NCI-H146 (cell line): Measurements from ENCODE around the gene PTGER3.
"Not testable (repeated sequence)": the region's sequence is repeated elsewhere in the genome, so short reads cannot be mapped to it uniquely, and the experiment has no call there.

Experiments
- DNase-seq: peaks from one replicate; lab custom pipeline; 2025; lab: John Stamatoyannopoulos, UW

PTGER3 gene

DNA sequence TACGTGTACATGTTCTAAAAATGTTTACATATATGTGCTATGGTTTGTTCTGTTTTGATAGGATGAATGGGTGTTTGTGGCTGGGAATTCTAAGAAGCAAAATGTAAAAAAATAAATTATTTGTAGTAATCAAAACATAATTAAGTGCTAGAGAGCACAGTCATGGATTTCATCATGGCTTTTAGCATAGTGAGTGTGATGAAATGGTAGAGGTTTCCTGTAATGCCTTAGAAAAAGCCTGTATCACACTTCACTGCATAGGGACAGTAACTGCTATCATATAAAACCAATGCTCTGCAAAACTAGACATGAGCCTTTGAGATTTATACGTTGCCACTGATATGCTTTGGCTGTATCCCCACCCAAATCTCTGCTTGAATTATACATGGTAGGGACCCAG lies 99.8 kb downstream of the PTGER3 start:
- DNase-seq = no peak

DNA sequence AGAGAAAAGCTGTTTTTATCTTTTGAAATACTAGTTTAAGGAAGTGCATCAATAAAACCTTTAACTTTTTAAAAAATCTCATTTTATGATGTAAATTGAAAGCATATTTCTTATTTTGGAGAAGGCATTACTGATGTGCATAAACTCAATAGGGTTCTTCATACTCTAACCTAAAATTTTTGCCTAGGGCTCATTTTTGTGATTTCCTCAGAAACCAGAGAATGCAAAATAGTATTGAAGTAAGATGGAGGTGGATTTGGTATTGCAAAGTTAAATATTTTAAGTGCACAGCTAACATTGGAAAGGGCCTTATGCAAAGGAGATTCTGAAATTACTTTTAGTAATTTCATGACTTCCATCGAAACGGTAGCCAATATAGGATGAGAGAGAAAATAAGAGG lies 101.9 kb downstream of the PTGER3 start:
- no peak for DNase-seq

DNA sequence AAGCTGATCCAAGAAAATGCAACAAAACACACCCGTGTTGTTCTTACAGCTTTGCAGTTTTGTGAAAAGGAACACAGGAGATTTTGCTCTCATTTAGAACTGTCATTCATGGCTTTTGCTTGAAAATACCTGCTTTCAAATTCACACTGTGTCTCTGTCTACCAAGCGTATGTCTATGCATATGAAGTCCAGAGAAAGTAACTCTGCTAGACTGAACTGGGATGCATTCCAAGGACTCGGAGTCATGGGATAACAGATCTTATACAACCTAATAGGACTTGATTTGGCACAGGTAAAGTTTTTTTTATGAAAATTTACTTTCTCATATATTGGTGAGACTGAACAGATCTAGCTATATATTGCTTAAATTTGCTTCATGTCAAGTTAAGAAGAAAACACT lies 102.4 kb downstream of the PTGER3 start:
- DNase-seq = no peak

DNA sequence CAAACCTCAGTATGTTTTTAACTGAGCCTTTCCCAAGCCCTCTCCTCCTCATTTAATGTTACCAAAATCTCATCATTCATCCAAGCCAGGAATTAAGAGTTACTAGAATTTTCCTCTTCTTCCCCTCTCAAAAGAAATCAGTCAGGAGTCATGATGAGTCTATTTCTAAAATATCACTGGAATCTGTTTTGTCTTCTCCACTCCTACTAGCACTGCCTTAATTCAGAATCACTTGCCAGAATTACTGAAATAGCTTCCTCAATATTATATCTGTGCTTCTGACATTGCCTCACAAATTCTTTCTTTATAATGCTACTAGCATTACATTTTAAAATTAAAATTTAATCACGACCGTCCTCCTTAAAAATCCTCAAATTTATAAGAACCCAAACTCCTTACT lies 106.1 kb downstream of the PTGER3 start:
- DNase-seq = no peak

DNA sequence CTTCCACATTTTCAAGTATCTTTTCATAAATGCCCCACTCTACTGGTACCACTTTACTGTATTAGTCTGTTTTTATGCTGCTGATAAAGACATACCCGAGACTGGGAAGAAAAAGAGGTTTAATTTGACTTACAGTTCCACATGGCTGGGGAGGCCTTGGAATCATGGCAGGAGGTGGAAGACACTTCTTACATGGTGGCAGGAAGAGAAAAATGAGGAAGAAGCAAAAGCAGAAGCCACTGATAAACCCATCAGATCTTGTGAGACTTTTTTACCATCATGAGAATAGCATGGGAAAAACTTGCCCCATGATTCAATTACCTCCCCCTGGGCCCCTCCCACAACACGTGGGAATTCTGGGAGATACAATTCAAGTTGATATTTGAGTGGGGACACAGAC lies 107.2 kb downstream of the PTGER3 start:
- not testable (repeated sequence) for DNase-seq

DNA sequence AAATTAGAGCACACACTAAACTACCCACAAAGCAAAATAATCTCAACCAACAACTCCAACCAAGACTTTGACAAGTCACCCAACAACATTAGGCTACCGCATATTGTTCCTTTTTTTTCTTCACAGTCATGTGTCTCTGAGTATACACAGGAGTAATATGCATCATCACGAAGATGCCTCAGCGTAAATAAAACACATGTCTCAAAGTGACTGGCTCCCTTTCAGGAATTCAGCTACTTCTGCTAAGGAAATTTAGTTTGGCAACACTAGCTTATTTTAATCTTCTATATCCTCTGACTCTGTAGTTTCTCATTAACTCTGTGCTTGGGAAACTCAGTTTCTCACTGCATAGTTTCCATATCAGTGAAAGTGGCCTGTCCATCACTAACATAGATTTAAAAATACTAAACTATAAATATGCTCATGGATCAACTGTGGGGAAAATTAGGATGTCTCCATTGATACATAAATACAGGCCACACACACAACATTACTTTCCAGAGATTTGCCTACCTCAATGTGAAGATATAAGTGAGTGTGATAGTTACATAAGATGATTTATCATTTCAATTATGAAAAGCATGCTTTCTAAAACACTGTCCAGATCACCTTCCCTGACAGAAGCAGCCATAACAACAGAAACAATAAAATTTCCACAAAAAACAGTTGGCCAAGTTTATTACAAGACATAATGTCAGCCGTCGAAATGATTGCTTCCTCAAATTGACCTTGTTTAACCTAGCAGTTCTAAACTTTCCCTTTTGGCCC lies 113.2 kb downstream of the PTGER3 start:
- DNase-seq = no peak

DNA sequence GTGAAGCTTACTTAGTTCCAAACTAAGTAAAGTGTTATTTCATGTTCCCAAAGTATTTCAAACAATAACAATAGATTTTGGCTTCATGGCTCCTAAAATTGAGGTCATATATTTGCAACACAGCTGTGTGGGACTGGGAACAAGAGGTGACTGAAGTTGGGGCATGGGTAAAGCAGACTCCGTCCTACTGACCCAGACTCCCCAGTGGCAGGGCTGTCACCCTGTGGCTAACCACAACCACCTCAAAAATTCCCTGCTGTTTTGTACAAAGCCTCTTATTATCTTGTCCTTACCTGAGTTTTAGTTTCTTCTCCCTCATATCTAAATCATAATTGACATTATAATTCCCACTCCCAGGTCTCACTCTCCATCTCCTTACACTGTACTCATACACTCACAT lies 117.6 kb downstream of the PTGER3 start:
- DNase-seq = no peak

DNA sequence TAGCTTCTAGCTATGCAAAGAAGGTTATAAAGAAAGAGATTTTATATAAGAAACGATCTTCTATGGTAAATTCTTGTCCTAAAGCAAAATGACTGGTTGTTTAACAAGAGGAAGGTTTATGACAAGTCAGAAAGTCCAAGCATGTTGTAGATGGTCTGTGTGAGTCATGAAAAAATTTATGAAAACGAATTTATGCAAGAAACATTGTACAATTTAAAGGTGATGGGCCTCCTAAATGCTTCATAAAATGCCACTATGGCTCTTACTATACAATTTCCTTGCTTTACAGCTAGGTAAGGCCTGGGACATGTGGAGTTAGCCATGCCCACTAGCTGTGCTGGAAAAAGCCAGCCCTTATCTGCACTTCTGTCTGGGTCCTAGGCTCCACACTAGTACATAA lies 125.4 kb downstream of the PTGER3 start:
- DNase-seq = no peak
